Lung (tissue), 12 donors: ENCODE results near the gene MVB12B. TPM values are rescaled to one million over a fixed set of nuclear protein-coding genes. Genes with fewer than 3 reads are reported as not detected.

Experiments used
- ATAC-seq: fragments of 200-7000 bp; cut with Tn5 transposase; one replicate; pipeline ENCODE4 v1.9.1; 2020; ENCODE audit warnings: moderate number of reproducible peaks; ENCODE audit not compliant: insufficient read depth, low FRiP score
- DNase-seq, 3 donors: peaks; one replicate each; pipeline ENCODE4 v3.0.0-alpha.2; 2013 to 2017
- H3K27ac ChIP-seq, 2 donors: one replicate each; pipeline ENCODE4 v1.5.1; 2013; ENCODE audit warnings: mild to moderate bottlenecking in 2 of 2, moderate library complexity in 2 of 2, control low read depth in 1 of 2, inconsistent platforms in 1 of 2, low read depth in 1 of 2, low read length in 1 of 2
- H3K27me3 ChIP-seq, 3 donors: one replicate each; pipeline ENCODE4 v1.5.1; 2013; ENCODE audit warnings: low read length in 2 of 3; ENCODE audit not compliant: control insufficient read depth in 3 of 3, insufficient read depth in 3 of 3
- H3K36me3 ChIP-seq, 4 donors: one replicate each; pipeline ENCODE4 v1.5.1; 2013; ENCODE audit warnings: low read length in 4 of 4, mild to moderate bottlenecking in 1 of 4, moderate library complexity in 1 of 4; ENCODE audit not compliant: control insufficient read depth in 4 of 4, insufficient read depth in 4 of 4
- H3K4me1 ChIP-seq, 5 donors: one replicate each; pipeline ENCODE4 v1.5.1; 2013; ENCODE audit warnings: low read length in 5 of 5, mild to moderate bottlenecking in 2 of 5, moderate library complexity in 1 of 5; ENCODE audit not compliant: control insufficient read depth in 5 of 5, insufficient read depth in 5 of 5
- H3K4me3 ChIP-seq: one replicate; pipeline ENCODE4 v1.5.1; 2013; ENCODE audit warnings: mild to moderate bottlenecking, control low read depth, moderate library complexity
- H3K9ac ChIP-seq, 2 donors: one replicate each; pipeline ENCODE4 v1.5.1; 2013; ENCODE audit warnings: low read length in 2 of 2, control low read depth in 1 of 2; ENCODE audit not compliant: insufficient read depth in 1 of 2
- H3K9me3 ChIP-seq, 4 donors: one replicate each; pipeline ENCODE4 v1.5.1; 2013; ENCODE audit warnings: low read length in 3 of 4, mild to moderate bottlenecking in 1 of 4, moderate library complexity in 1 of 4; ENCODE audit not compliant: control insufficient read depth in 4 of 4, insufficient read depth in 3 of 4
- WGBS, 2 donors: extraction: QIAGEN DNeasy Blood & Tissue Kit; methylation state at CpG; one replicate each; pipeline ENCODE4 v1.1.7; 2013; 5-methylcytosine and 5-hydroxymethylcytosine counted together
- polyA plus RNA-seq, 2 donors: library from polyadenylated mRNA; stranded (reverse); fragments of 200-250 nt; gene quantifications; one replicate each; pipeline ENCODE4 v1.2.1, GENCODE V29; 2013
- total RNA-seq, 2 donors: library from RNA; depleted of rRNA in 1 of 2; stranded (reverse); fragments of >200 nt in 1 of 2; gene quantifications; one replicate each; pipeline ENCODE4 v1.2.1, GENCODE V29; 2014 to 2021
- TF ChIP-seq, protein P1 (sequence below): IDR thresholded peaks from 2 replicates; pipeline ENCODE4 v1.5.1; 2012; ENCODE audit warnings: mild to moderate bottlenecking; ENCODE audit errors: control extremely low read depth, extremely low read depth
- donor health status: control.
- donor health status: control.
- donor health status: Bipolar disorder and iron deficiency.
- donor health status: healthy.
- donor health status: DM: yes; HTN: yes; CAD: no.

The MVB12B gene
- total and polyA plus RNA-seq, 4 donors = 9.5 to 33.6 (median 16.5) TPM

DNA sequence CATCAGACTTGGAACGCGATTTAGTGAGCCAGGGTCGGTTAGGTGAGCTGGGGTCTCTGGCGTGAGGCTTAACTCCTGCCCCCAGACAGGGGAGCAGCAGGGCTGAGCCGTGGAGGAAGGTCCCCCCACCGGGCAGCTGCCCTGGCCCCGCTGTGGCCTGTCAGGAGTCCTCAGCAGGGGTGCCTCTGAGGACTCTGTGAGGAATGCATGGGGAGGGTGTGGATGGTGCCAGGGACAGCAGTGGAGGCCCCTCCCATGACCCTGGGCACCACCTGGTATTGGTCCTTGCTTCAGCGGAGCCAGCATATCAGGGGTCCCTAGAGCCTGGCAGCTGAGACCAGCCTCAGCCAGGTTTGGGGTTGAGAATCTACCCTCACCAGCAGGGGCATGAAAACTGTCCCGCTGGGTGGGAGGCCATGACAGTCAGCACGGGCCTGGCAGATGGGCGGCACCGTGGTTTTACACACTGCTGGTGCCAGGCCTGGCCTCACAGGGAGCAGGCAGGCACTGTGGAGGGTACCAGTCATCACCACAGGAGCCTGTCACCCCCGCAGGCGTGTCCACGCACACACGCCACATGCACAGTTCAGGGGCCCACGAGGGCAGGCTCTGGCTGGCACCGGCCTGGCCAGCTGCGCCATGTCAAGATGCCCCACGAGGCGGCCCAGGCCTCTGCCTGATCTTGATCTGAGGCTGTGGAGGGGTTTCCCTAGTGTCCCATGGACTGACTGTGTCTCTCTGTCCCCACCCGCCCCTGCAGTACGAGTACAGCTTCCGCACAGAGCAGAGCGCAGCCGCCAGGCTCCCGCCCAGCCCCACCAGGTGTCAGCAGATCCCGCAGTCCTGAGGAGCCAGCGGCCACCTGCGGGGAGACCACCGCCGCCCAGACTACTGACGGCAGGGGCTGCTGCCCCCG lies 176.0 kb downstream of the MVB12B start:
- Histone ChIP-seq H3K4me3 (no peak overlapping the region), H3K27ac (no peak overlapping the region), H3K9me3 (no peaks in the 10 kb centered on the region), H3K27me3 (peaks cover 0 to 4% (median 0%) of the 10 kb centered on the region in 3 donors), H3K4me1 (peaks cover 0 to 21% (median 3%) of the 10 kb centered on the region in 5 donors), H3K9ac (no peak overlapping the region), H3K36me3 (peaks cover 0 to 21% (median 2%) of the 10 kb centered on the region in 4 donors)
- WGBS, 2 donors = 93 to 95% methylated on average over 34 of the region's 34 CpGs
- ATAC-seq (no peak), DNase-seq (no peak)
- TF ChIP-seq, protein P1, sequence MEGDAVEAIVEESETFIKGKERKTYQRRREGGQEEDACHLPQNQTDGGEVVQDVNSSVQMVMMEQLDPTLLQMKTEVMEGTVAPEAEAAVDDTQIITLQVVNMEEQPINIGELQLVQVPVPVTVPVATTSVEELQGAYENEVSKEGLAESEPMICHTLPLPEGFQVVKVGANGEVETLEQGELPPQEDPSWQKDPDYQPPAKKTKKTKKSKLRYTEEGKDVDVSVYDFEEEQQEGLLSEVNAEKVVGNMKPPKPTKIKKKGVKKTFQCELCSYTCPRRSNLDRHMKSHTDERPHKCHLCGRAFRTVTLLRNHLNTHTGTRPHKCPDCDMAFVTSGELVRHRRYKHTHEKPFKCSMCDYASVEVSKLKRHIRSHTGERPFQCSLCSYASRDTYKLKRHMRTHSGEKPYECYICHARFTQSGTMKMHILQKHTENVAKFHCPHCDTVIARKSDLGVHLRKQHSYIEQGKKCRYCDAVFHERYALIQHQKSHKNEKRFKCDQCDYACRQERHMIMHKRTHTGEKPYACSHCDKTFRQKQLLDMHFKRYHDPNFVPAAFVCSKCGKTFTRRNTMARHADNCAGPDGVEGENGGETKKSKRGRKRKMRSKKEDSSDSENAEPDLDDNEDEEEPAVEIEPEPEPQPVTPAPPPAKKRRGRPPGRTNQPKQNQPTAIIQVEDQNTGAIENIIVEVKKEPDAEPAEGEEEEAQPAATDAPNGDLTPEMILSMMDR = no peak

DNA sequence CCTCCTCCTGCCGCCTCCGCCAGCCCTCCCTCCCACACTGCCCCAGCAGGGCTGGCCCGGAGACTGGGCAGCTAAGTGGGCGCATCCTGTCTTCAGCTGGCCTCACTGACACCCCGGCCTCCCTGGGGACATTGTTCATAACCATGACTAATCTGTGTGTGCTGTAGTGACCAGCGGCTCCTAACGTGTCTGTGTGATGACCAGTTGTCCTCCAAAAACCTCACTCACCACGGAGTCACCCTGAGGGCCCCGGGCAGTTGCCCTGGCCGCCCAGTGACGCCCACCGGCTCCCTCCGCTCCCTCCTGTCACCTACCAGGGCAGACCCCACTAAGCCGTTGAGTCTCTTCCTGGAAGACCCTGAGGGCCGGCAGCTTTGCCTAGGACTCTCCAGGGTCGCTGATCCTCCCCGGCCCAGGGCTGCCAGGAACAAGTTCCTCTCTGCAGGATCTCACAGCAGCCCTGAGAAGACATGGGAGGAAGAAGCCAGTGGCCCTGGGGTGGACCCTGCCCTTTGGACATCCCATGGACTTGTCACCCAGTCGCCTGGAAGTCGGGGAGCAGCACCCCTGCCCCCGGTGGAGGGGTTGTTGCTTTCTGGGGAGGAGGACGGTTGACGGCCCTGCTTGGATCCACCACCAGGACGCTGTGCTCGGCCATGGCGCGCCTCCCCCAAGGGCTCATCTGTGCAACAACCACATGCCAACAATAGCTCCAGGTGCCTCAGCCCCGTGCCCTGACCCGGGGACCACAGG lies 176.9 kb downstream of the MVB12B start:
- no peak for DNase-seq
- H3K27ac ChIP-seq = no peak overlapping the region
- H3K4me1 ChIP-seq = peaks cover 0 to 22% (median 3%) of the 10 kb centered on the region in 5 donors
- WGBS, 2 donors = 85 to 96% methylated on average over 28 of the region's 28 CpGs
- ATAC-seq = no peak
- H3K9me3 ChIP-seq = peaks cover 0 to 1% (median 0%) of the 10 kb centered on the region in 4 donors
- H3K27me3 ChIP-seq = peaks cover 0 to 4% (median 0%) of the 10 kb centered on the region in 3 donors
- TF ChIP-seq, protein P1 = no peak
- peaks cover 0 to 21% (median 2%) of the 10 kb centered on the region in 4 donors for H3K36me3 ChIP-seq
- H3K9ac ChIP-seq = no peak overlapping the region
- H3K4me3 ChIP-seq = no peak overlapping the region

GRCh38 chr9:126504086-126504976 lies 177.7 kb downstream of the MVB12B start:
- DNase-seq = no peak
- peaks cover 0 to 4% (median 0%) of the 10 kb centered on the region in 3 donors for H3K27me3 ChIP-seq
- no peak overlapping the region for H3K27ac ChIP-seq
- H3K9me3 ChIP-seq = peaks cover 0 to 4% (median 0%) of the 10 kb centered on the region in 4 donors
- no peak overlapping the region for H3K9ac ChIP-seq
- peaks cover 0 to 17% (median 3%) of the 10 kb centered on the region in 5 donors for H3K4me1 ChIP-seq
- H3K4me3 ChIP-seq = no peak overlapping the region
- H3K36me3 ChIP-seq = peaks cover 0 to 21% (median 2%) of the 10 kb centered on the region in 4 donors
- ATAC-seq = no peak
- TF ChIP-seq, protein P1 = no peak
- 96% methylated on average over 31 of the region's 31 CpGs for WGBS, 2 donors
